ENCODE results near the gene SLC13A5.

Gene SLC13A5

GRCh38 chr17:6755731-6756184 is 42.6 kb upstream of the SLC13A5 start, which contains the start of gene XAF1:
Gene XAF1 (plus strand): TSS chr17:6756046. CDS start chr17:6756079, 33 bp downstream.
- peaks cover 20% of the 10 kb centered on the region for H3K79me1 ChIP-seq (ENCODE audit: low read length)
- peaks cover 2% of the 10 kb centered on the region for H3K79me2 ChIP-seq (ENCODE audit: control insufficient read depth, insufficient read depth, low read length, poor library complexity)
- no peak within 1 kb of the TSS for H3K4me3 ChIP-seq (ENCODE audit: low read depth, low read length)
- H3K36me3 ChIP-seq (ENCODE audit: control insufficient read depth in 1 of 2, insufficient read depth in 2 of 2, low read length in 2 of 2) = no peaks in the 10 kb centered on the region
- no CpG with 5 or more reads among the region's 14 CpGs for WGBS (ENCODE audit: extremely low coverage, insufficient coverage, insufficient read length)
- H3K4me1 ChIP-seq (ENCODE audit: control insufficient read depth in 1 of 2, insufficient read depth in 2 of 2, low read length in 2 of 2) = peaks cover 12 to 19% of the 10 kb centered on the region in 2 experiments
- H3K23ac ChIP-seq (ENCODE audit: low read length) = no peak within 1 kb of the TSS
- H3K4me2 ChIP-seq (ENCODE audit: low read length) = no peak within 1 kb of the TSS
- no peak within 1 kb of the TSS for H4K12ac ChIP-seq (ENCODE audit: low read depth, low read length)
- H4K8ac ChIP-seq (ENCODE audit: low read depth, low read length) = no peak within 1 kb of the TSS
- no peak within 1 kb of the TSS for H3K18ac ChIP-seq (ENCODE audit: low read length)
- no peak within 1 kb of the TSS for H2AK5ac ChIP-seq (ENCODE audit: low read length)
- H3K4ac ChIP-seq (ENCODE audit: low read depth, low read length) = no peak within 1 kb of the TSS
- peak within 1 kb of the TSS; percentile 19 for H2BK120ac ChIP-seq (ENCODE audit: insufficient read depth, low read length, poor library complexity)
- H3K9me3 ChIP-seq (ENCODE audit: insufficient read depth, low read depth, low read length) = peaks cover 2% of the 10 kb centered on the region
- peak within 1 kb of the TSS; percentile 32 for H4K91ac ChIP-seq (ENCODE audit: low read depth, low read length)
- no peak within 1 kb of the TSS for H3K9ac ChIP-seq (ENCODE audit: low read length)
- H2AFZ ChIP-seq (ENCODE audit: insufficient read depth, low read length, poor library complexity) = no peak within 1 kb of the TSS
- no peak within 1 kb of the TSS for H3K27ac ChIP-seq (ENCODE audit: low read depth, low read length)
- DNase-seq = peak in 1 of 2 donors; percentile 35
- no peak within 1 kb of the TSS for H2BK5ac ChIP-seq (ENCODE audit: low read depth, low read length, poor library complexity)
- H3K14ac ChIP-seq (ENCODE audit: low read length) = peak within 1 kb of the TSS; percentile 6
- H2BK12ac ChIP-seq (ENCODE audit: low read length) = peak within 1 kb of the TSS; percentile 67
- H3K27me3 ChIP-seq (ENCODE audit: insufficient read depth, low read length) = peaks cover 3% of the 10 kb centered on the region

GRCh38 chr17:6755281-6755680 is 42.1 kb upstream of the SLC13A5 start:
- peak overlapping the region; percentile 20 for H4K91ac ChIP-seq (ENCODE audit: low read depth, low read length)
- peaks cover 3% of the 10 kb centered on the region for H3K27me3 ChIP-seq (ENCODE audit: insufficient read depth, low read length)
- no peak overlapping the region for H2BK120ac ChIP-seq (ENCODE audit: insufficient read depth, low read length, poor library complexity)
- H3K23ac ChIP-seq (ENCODE audit: low read length) = no peak overlapping the region
- H3K4me3 ChIP-seq (ENCODE audit: low read depth, low read length) = no peak overlapping the region
- H3K14ac ChIP-seq (ENCODE audit: low read length) = peak overlapping the region; percentile 6
- H3K18ac ChIP-seq (ENCODE audit: low read length) = no peak overlapping the region
- DNase-seq = no peak
- no peak overlapping the region for H3K27ac ChIP-seq (ENCODE audit: low read depth, low read length)
- H3K79me2 ChIP-seq (ENCODE audit: control insufficient read depth, insufficient read depth, low read length, poor library complexity) = peaks cover 2% of the 10 kb centered on the region
- no peak overlapping the region for H4K12ac ChIP-seq (ENCODE audit: low read depth, low read length)
- peaks cover 20% of the 10 kb centered on the region for H3K79me1 ChIP-seq (ENCODE audit: low read length)
- no peaks in the 10 kb centered on the region for H3K36me3 ChIP-seq (ENCODE audit: control insufficient read depth in 1 of 2, insufficient read depth in 2 of 2, low read length in 2 of 2)
- H4K8ac ChIP-seq (ENCODE audit: low read depth, low read length) = no peak overlapping the region
- no peak overlapping the region for H3K4ac ChIP-seq (ENCODE audit: low read depth, low read length)
- H3K4me1 ChIP-seq (ENCODE audit: control insufficient read depth in 1 of 2, insufficient read depth in 2 of 2, low read length in 2 of 2) = peaks cover 12 to 19% of the 10 kb centered on the region in 2 experiments
- H2AK5ac ChIP-seq (ENCODE audit: low read length) = no peak overlapping the region
- no peak overlapping the region for H2BK5ac ChIP-seq (ENCODE audit: low read depth, low read length, poor library complexity)
- WGBS (ENCODE audit: extremely low coverage, insufficient coverage, insufficient read length) = no CpG with 5 or more reads among the region's 5 CpGs
- H3K4me2 ChIP-seq (ENCODE audit: low read length) = no peak overlapping the region
- H2BK12ac ChIP-seq (ENCODE audit: low read length) = no peak overlapping the region
- H3K9ac ChIP-seq (ENCODE audit: low read length) = no peak overlapping the region
- H3K9me3 ChIP-seq (ENCODE audit: insufficient read depth, low read depth, low read length) = peaks cover 2% of the 10 kb centered on the region
- H2AFZ ChIP-seq (ENCODE audit: insufficient read depth, low read length, poor library complexity) = no peak overlapping the region

GRCh38 chr17:6753546-6753945 is 40.4 kb upstream of the SLC13A5 start:
- peak overlapping the region; percentile 33 for H3K4ac ChIP-seq (ENCODE audit: low read depth, low read length)
- peak overlapping the region; percentile 96 for H2BK12ac ChIP-seq (ENCODE audit: low read length)
- peaks cover 12 to 19% of the 10 kb centered on the region in 2 experiments for H3K4me1 ChIP-seq (ENCODE audit: control insufficient read depth in 1 of 2, insufficient read depth in 2 of 2, low read length in 2 of 2)
- H3K14ac ChIP-seq (ENCODE audit: low read length) = peak overlapping the region; percentile 60
- no peak overlapping the region for H4K12ac ChIP-seq (ENCODE audit: low read depth, low read length)
- no peak overlapping the region for H3K4me3 ChIP-seq (ENCODE audit: low read depth, low read length)
- no peak overlapping the region for H2AFZ ChIP-seq (ENCODE audit: insufficient read depth, low read length, poor library complexity)
- peak overlapping the region; percentile 55 for H2BK5ac ChIP-seq (ENCODE audit: low read depth, low read length, poor library complexity)
- WGBS (ENCODE audit: extremely low coverage, insufficient coverage, insufficient read length) = no CpG with 5 or more reads among the region's 6 CpGs
- no peak overlapping the region for H3K4me2 ChIP-seq (ENCODE audit: low read length)
- H2BK120ac ChIP-seq (ENCODE audit: insufficient read depth, low read length, poor library complexity) = peak overlapping the region; percentile 44
- no peak overlapping the region for H3K23ac ChIP-seq (ENCODE audit: low read length)
- H3K79me2 ChIP-seq (ENCODE audit: control insufficient read depth, insufficient read depth, low read length, poor library complexity) = peaks cover 2% of the 10 kb centered on the region
- H3K36me3 ChIP-seq (ENCODE audit: control insufficient read depth in 1 of 2, insufficient read depth in 2 of 2, low read length in 2 of 2) = no peaks in the 10 kb centered on the region
- no peak for DNase-seq
- H3K27ac ChIP-seq (ENCODE audit: low read depth, low read length) = peak overlapping the region; percentile 88
- peaks cover 20% of the 10 kb centered on the region for H3K79me1 ChIP-seq (ENCODE audit: low read length)
- no peaks in the 10 kb centered on the region for H3K9me3 ChIP-seq (ENCODE audit: insufficient read depth, low read depth, low read length)
- peak overlapping the region; percentile 82 for H4K91ac ChIP-seq (ENCODE audit: low read depth, low read length)
- H3K18ac ChIP-seq (ENCODE audit: low read length) = no peak overlapping the region
- peak overlapping the region; percentile 72 for H2AK5ac ChIP-seq (ENCODE audit: low read length)
- H3K9ac ChIP-seq (ENCODE audit: low read length) = no peak overlapping the region
- H3K27me3 ChIP-seq (ENCODE audit: insufficient read depth, low read length) = no peaks in the 10 kb centered on the region
- H4K8ac ChIP-seq (ENCODE audit: low read depth, low read length) = peak overlapping the region; percentile 21

GRCh38 chr17:6753006-6753445 is 39.9 kb upstream of the SLC13A5 start:
- no CpG with 5 or more reads among the region's 9 CpGs for WGBS (ENCODE audit: extremely low coverage, insufficient coverage, insufficient read length)
- H3K36me3 ChIP-seq (ENCODE audit: control insufficient read depth in 1 of 2, insufficient read depth in 2 of 2, low read length in 2 of 2) = no peaks in the 10 kb centered on the region

More at GRCh38 chr17:6753006-6753445, 39.9 kb upstream of the SLC13A5 start:
- Histone ChIP-seq H3K9ac (ENCODE audit: low read length) (no peak overlapping the region), H2BK120ac (ENCODE audit: insufficient read depth, low read length, poor library complexity) (peak overlapping the region; percentile 65), H2BK12ac (ENCODE audit: low read length) (peak overlapping the region; percentile 82), H3K4me3 (ENCODE audit: low read depth, low read length) (no peak overlapping the region), H2BK5ac (ENCODE audit: low read depth, low read length, poor library complexity) (peak overlapping the region; percentile 42), H3K23ac (ENCODE audit: low read length) (no peak overlapping the region), H3K18ac (ENCODE audit: low read length) (no peak overlapping the region), H3K14ac (ENCODE audit: low read length) (peak overlapping the region; percentile 52), H3K79me2 (ENCODE audit: control insufficient read depth, insufficient read depth, low read length, poor library complexity) (peaks cover 2% of the 10 kb centered on the region), H3K4ac (ENCODE audit: low read depth, low read length) (no peak overlapping the region), H2AFZ (ENCODE audit: insufficient read depth, low read length, poor library complexity) (no peak overlapping the region), H4K12ac (ENCODE audit: low read depth, low read length) (no peak overlapping the region), H4K8ac (ENCODE audit: low read depth, low read length) (peak overlapping the region; percentile 64), H3K4me1 (ENCODE audit: control insufficient read depth in 1 of 2, insufficient read depth in 2 of 2, low read length in 2 of 2) (peaks cover 12 to 19% of the 10 kb centered on the region in 2 experiments), H3K9me3 (ENCODE audit: insufficient read depth, low read depth, low read length) (no peaks in the 10 kb centered on the region), H3K27me3 (ENCODE audit: insufficient read depth, low read length) (no peaks in the 10 kb centered on the region), H4K91ac (ENCODE audit: low read depth, low read length) (peak overlapping the region; percentile 82), H3K27ac (ENCODE audit: low read depth, low read length) (peak overlapping the region; percentile 88), H2AK5ac (ENCODE audit: low read length) (no peak overlapping the region), H3K4me2 (ENCODE audit: low read length) (no peak overlapping the region), H3K79me1 (ENCODE audit: low read length) (peaks cover 20% of the 10 kb centered on the region)
- peak; percentile 1 to 18 for DNase-seq

Measured in trophoblast cell (in vitro differentiated cells and primary cell).